ENCODE results near the gene ISLR2.

Gene ISLR2

DNA sequence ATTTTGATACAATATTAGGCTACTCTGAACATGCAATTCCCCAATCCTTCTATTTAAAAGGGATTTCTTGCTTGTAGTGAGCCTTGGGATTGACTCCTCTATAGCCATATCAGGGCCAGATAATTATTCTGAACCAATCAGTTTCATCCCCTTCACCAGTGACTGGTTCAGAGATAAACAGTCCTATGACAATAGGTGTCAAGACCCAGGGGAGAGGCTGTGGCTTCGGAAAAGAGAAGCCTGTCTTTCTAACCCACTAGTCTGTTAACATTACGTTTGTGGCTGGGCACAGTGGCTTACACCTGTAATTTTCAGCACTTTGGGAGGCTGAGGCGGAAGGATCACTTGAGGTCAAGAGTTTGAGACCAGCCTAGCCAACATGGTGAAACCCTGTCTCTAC is 6.2 kb upstream of the ISLR2 start:
- Histone ChIP-seq H3K79me2 (ENCODE audit: low read length) (no peaks in the 10 kb centered on the region), H3K9me2 (replicated peaks; ENCODE audit: insufficient read depth, low read length) (no peaks in the 10 kb centered on the region), H3K36me3 (replicated peaks; ENCODE audit: insufficient read depth, low read length) (no peaks in the 10 kb centered on the region), H3F3A (ENCODE audit: insufficient read depth, low read length) (no peaks in the 10 kb centered on the region), H3K4me2 (ENCODE audit: low read depth, low read length) (no peak overlapping the region), H3K9ac (ENCODE audit: low read length) (no peak overlapping the region), H3K4me1 (ENCODE audit: low read length) (peaks cover 9% of the 10 kb centered on the region; the same call in 1 of the 2 replicates), H3K27ac (ENCODE audit: low read length) (no peak overlapping the region), H3K9me3 (replicated peaks; ENCODE audit: insufficient read depth, low read length) (no peaks in the 10 kb centered on the region), H3K4me3 (ENCODE audit: low read length) (no peak overlapping the region), H3K27me3 (replicated peaks; ENCODE audit: insufficient read depth, low read length) (peaks cover 53% of the 10 kb centered on the region), H2AFZ (ENCODE audit: low read length) (no peak overlapping the region), H4K20me1 (ENCODE audit: insufficient read depth, low read length) (no peaks in the 10 kb centered on the region)
- TF ChIP-seq, protein P1, sequence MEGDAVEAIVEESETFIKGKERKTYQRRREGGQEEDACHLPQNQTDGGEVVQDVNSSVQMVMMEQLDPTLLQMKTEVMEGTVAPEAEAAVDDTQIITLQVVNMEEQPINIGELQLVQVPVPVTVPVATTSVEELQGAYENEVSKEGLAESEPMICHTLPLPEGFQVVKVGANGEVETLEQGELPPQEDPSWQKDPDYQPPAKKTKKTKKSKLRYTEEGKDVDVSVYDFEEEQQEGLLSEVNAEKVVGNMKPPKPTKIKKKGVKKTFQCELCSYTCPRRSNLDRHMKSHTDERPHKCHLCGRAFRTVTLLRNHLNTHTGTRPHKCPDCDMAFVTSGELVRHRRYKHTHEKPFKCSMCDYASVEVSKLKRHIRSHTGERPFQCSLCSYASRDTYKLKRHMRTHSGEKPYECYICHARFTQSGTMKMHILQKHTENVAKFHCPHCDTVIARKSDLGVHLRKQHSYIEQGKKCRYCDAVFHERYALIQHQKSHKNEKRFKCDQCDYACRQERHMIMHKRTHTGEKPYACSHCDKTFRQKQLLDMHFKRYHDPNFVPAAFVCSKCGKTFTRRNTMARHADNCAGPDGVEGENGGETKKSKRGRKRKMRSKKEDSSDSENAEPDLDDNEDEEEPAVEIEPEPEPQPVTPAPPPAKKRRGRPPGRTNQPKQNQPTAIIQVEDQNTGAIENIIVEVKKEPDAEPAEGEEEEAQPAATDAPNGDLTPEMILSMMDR (IDR thresholded peaks at IDR 0.05; ENCODE audit: low read length), result no peak
- TF ChIP-seq EZH2phosphoT487 (IDR thresholded peaks at IDR 0.05; ENCODE audit: low read length) (no peak), EZH2 (optimal IDR thresholded peaks at IDR 0.05; ENCODE audit: low read depth, low read length) (no peak)
- no peak for DNase-seq

DNA sequence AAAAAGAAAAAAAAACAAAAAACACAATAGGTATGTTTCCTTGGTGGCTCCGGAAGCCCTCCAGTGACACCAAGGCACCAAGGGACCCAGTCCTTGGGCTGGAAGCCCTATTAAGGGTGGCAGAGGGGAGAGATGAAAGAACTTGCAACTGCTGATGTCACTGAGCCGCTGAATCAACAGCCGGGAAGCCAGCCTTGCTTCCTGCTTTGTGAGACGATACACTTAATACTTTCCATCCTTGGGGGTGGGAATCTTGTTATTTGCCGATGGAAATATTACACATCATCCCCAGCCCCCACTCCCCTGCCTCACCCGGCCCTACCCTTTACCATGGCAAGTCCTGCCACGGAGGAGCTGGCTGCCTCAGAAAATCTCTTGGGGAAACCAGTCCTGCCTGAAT is 5.6 kb upstream of the ISLR2 start:
- no peak overlapping the region for H3K9ac ChIP-seq (ENCODE audit: low read length)
- no peaks in the 10 kb centered on the region for H3K9me3 ChIP-seq (replicated peaks; ENCODE audit: insufficient read depth, low read length)
- H3K9me2 ChIP-seq (replicated peaks; ENCODE audit: insufficient read depth, low read length), result no peaks in the 10 kb centered on the region
- no peak overlapping the region for H3K4me3 ChIP-seq (ENCODE audit: low read length)
- no peak for DNase-seq
- H3K36me3 ChIP-seq (replicated peaks; ENCODE audit: insufficient read depth, low read length), result no peaks in the 10 kb centered on the region
- H3F3A ChIP-seq (ENCODE audit: insufficient read depth, low read length), result no peaks in the 10 kb centered on the region
- no peak overlapping the region for H2AFZ ChIP-seq (ENCODE audit: low read length)
- H3K4me1 ChIP-seq (ENCODE audit: low read length), result peaks cover 9% of the 10 kb centered on the region; the same call in 1 of the 2 replicates
- H3K79me2 ChIP-seq (ENCODE audit: low read length), result no peaks in the 10 kb centered on the region
- H3K4me2 ChIP-seq (ENCODE audit: low read depth, low read length), result no peak overlapping the region
- TF ChIP-seq EZH2phosphoT487 (IDR thresholded peaks at IDR 0.05; ENCODE audit: low read length) (no peak), EZH2 (optimal IDR thresholded peaks at IDR 0.05; ENCODE audit: low read depth, low read length) (no peak)
- TF ChIP-seq, protein P1 (IDR thresholded peaks at IDR 0.05; ENCODE audit: low read length), result no peak
- H4K20me1 ChIP-seq (ENCODE audit: insufficient read depth, low read length), result no peaks in the 10 kb centered on the region
- no peak overlapping the region for H3K27ac ChIP-seq (ENCODE audit: low read length)
- H3K27me3 ChIP-seq (replicated peaks; ENCODE audit: insufficient read depth, low read length), result peaks cover 58% of the 10 kb centered on the region

DNA sequence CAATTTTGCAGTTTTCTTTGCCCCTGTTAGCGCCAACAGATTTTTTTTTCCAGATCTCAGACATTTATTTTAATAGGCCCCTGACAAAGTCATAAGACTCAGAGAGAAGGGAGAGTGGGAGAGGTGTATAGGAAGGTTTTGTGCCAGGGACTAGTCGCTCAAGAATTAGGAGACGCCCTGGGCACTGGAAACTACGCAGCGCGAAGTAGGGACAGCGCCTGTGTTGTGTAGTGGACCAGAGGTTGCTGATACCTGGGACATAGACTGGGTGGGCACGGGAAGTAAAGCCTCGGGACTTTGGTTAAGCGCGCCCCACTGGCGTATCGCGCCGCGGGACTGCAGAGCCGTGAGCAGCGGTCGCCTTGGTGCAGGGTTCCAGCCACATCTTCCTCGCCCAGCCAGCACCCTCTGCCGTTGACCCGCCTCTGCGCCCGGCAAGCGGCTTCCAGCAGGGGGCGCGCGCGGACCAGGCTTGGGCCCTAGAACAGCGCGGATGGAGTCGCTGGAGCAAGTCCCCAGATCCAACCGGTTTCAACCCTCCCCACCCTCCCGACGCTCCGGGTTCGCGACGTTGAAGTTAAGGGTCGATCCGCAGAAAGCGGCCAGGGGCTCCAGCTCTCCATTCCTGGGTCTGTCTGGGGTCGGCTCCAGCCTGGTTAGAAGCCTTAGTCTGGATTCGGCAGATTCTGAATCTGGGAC is 3.0 kb upstream of the ISLR2 start:
- 0 out of 2 replicates have a peak overlapping the region, but pooled peaks have one; percentile 20 for H3K4me3 ChIP-seq (ENCODE audit: low read length)
- no peak overlapping the region for H2AFZ ChIP-seq (ENCODE audit: low read length)

More for the DNA sequence above, 3.0 kb upstream of the ISLR2 start:
- DNase-seq, result peak; percentile 77
- Histone ChIP-seq H3F3A (ENCODE audit: insufficient read depth, low read length) (no peaks in the 10 kb centered on the region), H3K9me2 (replicated peaks; ENCODE audit: insufficient read depth, low read length) (no peaks in the 10 kb centered on the region), H3K36me3 (replicated peaks; ENCODE audit: insufficient read depth, low read length) (no peaks in the 10 kb centered on the region), H3K4me2 (ENCODE audit: low read depth, low read length) (peak overlapping the region; percentile 55), H3K9me3 (replicated peaks; ENCODE audit: insufficient read depth, low read length) (no peaks in the 10 kb centered on the region), H3K27ac (ENCODE audit: low read length) (no peak overlapping the region), H3K9ac (ENCODE audit: low read length) (no peak overlapping the region), H4K20me1 (ENCODE audit: insufficient read depth, low read length) (no peaks in the 10 kb centered on the region), H3K27me3 (replicated peaks; ENCODE audit: insufficient read depth, low read length) (peaks cover 82% of the 10 kb centered on the region), H3K4me1 (ENCODE audit: low read length) (peaks cover 7% of the 10 kb centered on the region; the same call in 1 of the 2 replicates), H3K79me2 (ENCODE audit: low read length) (no peaks in the 10 kb centered on the region)
- TF ChIP-seq, protein P1 (IDR thresholded peaks at IDR 0.05; ENCODE audit: low read length), result peak; percentile 85
- TF ChIP-seq EZH2phosphoT487 (IDR thresholded peaks at IDR 0.05; ENCODE audit: low read length), result no peak

Data from MM.1S (cell line).